Measurements from ENCODE around the gene GPC6. TPM values are rescaled to one million over a fixed set of nuclear protein-coding genes. Genes with fewer than 3 reads are reported as not detected.

The GPC6 gene
- total RNA-seq, 6 donors from 2014 or later = 1.3 to 7.3 (median 3.4) TPM

DNA sequence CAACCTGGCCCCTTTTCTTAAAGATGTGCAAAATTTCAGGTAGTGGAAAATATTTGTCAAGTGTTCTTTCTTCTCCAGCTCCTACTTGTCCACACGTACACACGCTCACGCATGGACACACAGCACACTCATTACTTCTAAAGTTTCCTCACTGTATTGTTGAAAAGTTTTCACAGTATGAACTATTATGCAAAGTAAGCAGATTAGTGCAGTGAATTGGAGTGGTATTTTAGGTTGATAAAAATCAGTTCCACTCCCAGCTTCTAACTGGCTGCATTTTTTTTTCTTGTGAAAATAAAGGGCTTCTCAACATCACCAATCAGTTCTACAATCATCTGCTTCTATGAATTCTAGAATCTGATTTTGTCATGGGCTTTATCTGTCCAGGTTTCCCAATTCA, 988.4 kb downstream of the GPC6 start:
- H3K4me3 ChIP-seq = no peak overlapping the region
- no peaks in the 10 kb centered on the region for H3K9me3 ChIP-seq
- no peaks in the 10 kb centered on the region for H3K4me1 ChIP-seq
- DNase-seq (no peak), ATAC-seq (ENCODE audit: low FRiP score in 2 of 2) (no peak)
- H3K36me3 ChIP-seq = no peaks in the 10 kb centered on the region
- H3K27ac ChIP-seq = no peak overlapping the region
- WGBS, 2 donors = 70 to 71% methylated on average over 3 of the region's 3 CpGs
- TF ChIP-seq POLR2A (IDR thresholded peaks at IDR 0.05) = no peak
- TF ChIP-seq POLR2AphosphoS5 (IDR thresholded peaks at IDR 0.05) = no peak
- TF ChIP-seq, protein P1, sequence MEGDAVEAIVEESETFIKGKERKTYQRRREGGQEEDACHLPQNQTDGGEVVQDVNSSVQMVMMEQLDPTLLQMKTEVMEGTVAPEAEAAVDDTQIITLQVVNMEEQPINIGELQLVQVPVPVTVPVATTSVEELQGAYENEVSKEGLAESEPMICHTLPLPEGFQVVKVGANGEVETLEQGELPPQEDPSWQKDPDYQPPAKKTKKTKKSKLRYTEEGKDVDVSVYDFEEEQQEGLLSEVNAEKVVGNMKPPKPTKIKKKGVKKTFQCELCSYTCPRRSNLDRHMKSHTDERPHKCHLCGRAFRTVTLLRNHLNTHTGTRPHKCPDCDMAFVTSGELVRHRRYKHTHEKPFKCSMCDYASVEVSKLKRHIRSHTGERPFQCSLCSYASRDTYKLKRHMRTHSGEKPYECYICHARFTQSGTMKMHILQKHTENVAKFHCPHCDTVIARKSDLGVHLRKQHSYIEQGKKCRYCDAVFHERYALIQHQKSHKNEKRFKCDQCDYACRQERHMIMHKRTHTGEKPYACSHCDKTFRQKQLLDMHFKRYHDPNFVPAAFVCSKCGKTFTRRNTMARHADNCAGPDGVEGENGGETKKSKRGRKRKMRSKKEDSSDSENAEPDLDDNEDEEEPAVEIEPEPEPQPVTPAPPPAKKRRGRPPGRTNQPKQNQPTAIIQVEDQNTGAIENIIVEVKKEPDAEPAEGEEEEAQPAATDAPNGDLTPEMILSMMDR (IDR thresholded peaks at IDR 0.05) = no peak
- TF ChIP-seq EP300 (IDR thresholded peaks at IDR 0.05) = no peak
- H3K27me3 ChIP-seq = no peaks in the 10 kb centered on the region

DNA sequence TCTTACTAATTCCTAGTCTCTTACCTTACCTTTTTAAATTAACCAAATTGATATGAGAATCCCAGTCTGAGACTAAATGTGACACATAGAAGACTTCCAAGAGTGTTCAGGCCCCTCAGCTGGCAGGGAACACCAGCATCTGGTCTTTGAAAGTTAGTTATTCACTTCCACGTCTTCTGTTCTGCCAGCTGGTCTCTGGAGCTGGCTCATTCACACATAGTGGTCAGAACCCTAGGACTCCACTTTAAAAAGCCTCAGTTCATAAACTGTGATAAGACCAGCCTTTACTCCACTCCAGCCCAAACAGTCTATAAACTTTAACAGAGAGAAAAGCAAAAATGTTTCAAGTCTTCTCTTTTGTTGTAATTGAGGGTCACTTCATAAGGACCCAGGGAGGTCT, 989.9 kb downstream of the GPC6 start:
- H3K27ac ChIP-seq = no peak overlapping the region
- ATAC-seq (ENCODE audit: low FRiP score in 2 of 2) (no peak), DNase-seq (no peak)
- WGBS, 2 donors = 46 to 74% methylated on average over 1 of the region's 1 CpG
- no peaks in the 10 kb centered on the region for H3K4me1 ChIP-seq
- no peaks in the 10 kb centered on the region for H3K27me3 ChIP-seq
- no peak overlapping the region for H3K4me3 ChIP-seq
- TF ChIP-seq EP300 (IDR thresholded peaks at IDR 0.05) = no peak
- no peak for TF ChIP-seq POLR2AphosphoS5 (IDR thresholded peaks at IDR 0.05)
- TF ChIP-seq, protein P1 (IDR thresholded peaks at IDR 0.05) = no peak
- no peak for TF ChIP-seq POLR2A (IDR thresholded peaks at IDR 0.05)
- no peaks in the 10 kb centered on the region for H3K9me3 ChIP-seq
- H3K36me3 ChIP-seq = no peaks in the 10 kb centered on the region

DNA sequence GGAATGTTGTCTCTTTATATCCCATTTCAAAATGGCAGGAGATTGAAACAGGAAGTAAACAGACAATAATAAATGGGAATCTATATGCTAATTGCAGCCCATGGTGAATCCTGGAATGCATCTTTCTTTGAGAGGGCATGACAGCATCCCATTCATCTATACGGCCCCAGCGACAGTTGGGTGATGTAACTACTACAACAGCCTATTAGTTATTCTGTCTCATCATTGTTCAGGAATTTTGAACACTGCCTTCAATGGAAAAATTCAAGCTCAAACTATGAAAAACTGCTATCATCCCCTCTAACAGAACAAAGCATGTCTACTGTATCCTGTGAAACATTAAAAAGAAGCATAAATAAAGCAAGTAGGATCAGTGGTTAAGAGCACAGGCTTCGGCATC, 990.8 kb downstream of the GPC6 start:
- WGBS, 2 donors = 93% methylated on average over 3 of the region's 3 CpGs
- Histone ChIP-seq H3K9me3 (no peaks in the 10 kb centered on the region), H3K27ac (no peak overlapping the region), H3K36me3 (no peaks in the 10 kb centered on the region), H3K4me3 (no peak overlapping the region), H3K27me3 (no peaks in the 10 kb centered on the region), H3K4me1 (no peaks in the 10 kb centered on the region)
- no peak for TF ChIP-seq POLR2AphosphoS5 (IDR thresholded peaks at IDR 0.05)
- TF ChIP-seq, protein P1 (IDR thresholded peaks at IDR 0.05) = no peak
- TF ChIP-seq EP300 (IDR thresholded peaks at IDR 0.05) = no peak
- no peak for TF ChIP-seq POLR2A (IDR thresholded peaks at IDR 0.05)
- DNase-seq (no peak), ATAC-seq (ENCODE audit: low FRiP score in 2 of 2) (no peak)

DNA sequence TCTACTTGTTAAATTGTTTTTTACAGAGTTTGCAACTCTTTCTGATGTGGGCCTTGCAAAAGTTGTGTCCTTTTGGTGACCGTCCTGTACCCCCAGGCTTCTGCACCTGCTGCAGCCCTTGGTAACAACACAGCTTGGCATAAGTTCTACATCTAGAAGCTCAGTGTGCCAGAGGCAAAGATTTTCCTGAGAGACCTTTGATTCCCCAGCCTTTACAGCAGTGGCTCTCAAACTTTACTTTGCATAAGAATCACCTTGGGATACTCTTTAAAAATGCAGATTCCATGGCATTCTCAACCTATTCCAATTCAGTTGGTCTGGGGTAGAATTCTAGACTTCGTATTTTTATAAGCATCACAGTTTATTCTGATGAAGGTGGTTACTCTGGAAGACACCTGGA, 991.9 kb downstream of the GPC6 start:
- Histone ChIP-seq H3K4me3 (no peak overlapping the region), H3K9me3 (no peaks in the 10 kb centered on the region), H3K36me3 (no peaks in the 10 kb centered on the region), H3K4me1 (no peaks in the 10 kb centered on the region), H3K27me3 (no peaks in the 10 kb centered on the region), H3K27ac (no peak overlapping the region)
- WGBS, 2 donors = 87 to 95% methylated on average over 2 of the region's 2 CpGs
- no peak for DNase-seq
- no peak for TF ChIP-seq POLR2A (IDR thresholded peaks at IDR 0.05)
- no peak for ATAC-seq (ENCODE audit: low FRiP score in 2 of 2)

DNA sequence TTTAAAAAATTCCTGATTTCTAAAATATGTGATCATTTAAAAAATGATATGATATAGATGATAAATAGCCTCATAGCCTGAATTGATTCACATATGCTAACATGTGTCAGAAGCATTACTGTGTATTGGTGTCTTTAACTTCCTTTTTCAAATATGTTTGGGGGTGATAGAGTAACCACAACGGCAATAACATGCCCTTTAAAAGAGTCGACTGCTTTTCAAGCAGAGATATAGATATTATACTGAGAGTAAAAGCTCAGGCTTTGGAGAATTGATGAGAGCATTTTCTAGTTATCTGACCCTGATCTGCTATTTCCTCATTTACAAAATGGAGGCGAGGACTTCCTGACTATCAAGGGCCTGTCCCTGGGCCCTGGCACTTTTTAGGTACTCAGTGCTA, 992.3 kb downstream of the GPC6 start:
- no peaks in the 10 kb centered on the region for H3K27me3 ChIP-seq
- TF ChIP-seq, protein P1 (IDR thresholded peaks at IDR 0.05) = no peak
- TF ChIP-seq POLR2AphosphoS5 (IDR thresholded peaks at IDR 0.05) (no peak), EP300 (IDR thresholded peaks at IDR 0.05) (no peak), POLR2A (IDR thresholded peaks at IDR 0.05) (no peak)
- DNase-seq = no peak
- no peak for ATAC-seq (ENCODE audit: low FRiP score in 2 of 2)
- H3K27ac ChIP-seq = no peak overlapping the region
- H3K4me1 ChIP-seq = no peaks in the 10 kb centered on the region
- no peaks in the 10 kb centered on the region for H3K9me3 ChIP-seq
- H3K36me3 ChIP-seq = no peaks in the 10 kb centered on the region
- H3K4me3 ChIP-seq = no peak overlapping the region
- WGBS, 2 donors = 59 to 66% methylated on average over 3 of the region's 3 CpGs
